Measurements from ENCODE around the gene XG.

The XG gene

GRCh38 chrX:2829469-2830246 is 77.8 kb downstream of the XG start:
- DNase-seq = no peak

GRCh38 chrX:2831471-2832228 is 79.8 kb downstream of the XG start:
- H3K9me2 ChIP-seq (replicated peaks; ENCODE audit: insufficient read depth, low read length) = no peaks in the 10 kb centered on the region
- no peak overlapping the region for H3K27ac ChIP-seq (ENCODE audit: low read length)
- H4K20me1 ChIP-seq (ENCODE audit: insufficient read depth, low read length) = no peaks in the 10 kb centered on the region
- TF ChIP-seq EZH2phosphoT487 (IDR thresholded peaks at IDR 0.05; ENCODE audit: low read length) (no peak), CTCF (IDR thresholded peaks at IDR 0.05; ENCODE audit: low read length) (no peak), EZH2 (optimal IDR thresholded peaks at IDR 0.05; ENCODE audit: low read depth, low read length) (no peak)
- H3K79me2 ChIP-seq (ENCODE audit: low read length) = no peaks in the 10 kb centered on the region
- DNase-seq = no peak
- H3K4me1 ChIP-seq (ENCODE audit: low read length) = no peaks in the 10 kb centered on the region
- no peaks in the 10 kb centered on the region for H3K27me3 ChIP-seq (replicated peaks; ENCODE audit: insufficient read depth, low read length)
- H3K36me3 ChIP-seq (replicated peaks; ENCODE audit: insufficient read depth, low read length) = no peaks in the 10 kb centered on the region
- no peaks in the 10 kb centered on the region for H3K9me3 ChIP-seq (replicated peaks; ENCODE audit: insufficient read depth, low read length)
- no peaks in the 10 kb centered on the region for H3F3A ChIP-seq (ENCODE audit: insufficient read depth, low read length)
- H3K9ac ChIP-seq (ENCODE audit: low read length) = no peak overlapping the region
- H3K4me3 ChIP-seq (ENCODE audit: low read length) = no peak overlapping the region
- H2AFZ ChIP-seq (ENCODE audit: low read length) = no peak overlapping the region
- H3K4me2 ChIP-seq (ENCODE audit: low read depth, low read length) = no peak overlapping the region

More at GRCh38 chrX:2829469-2830246, 77.8 kb downstream of the XG start:
- Histone ChIP-seq H4K20me1 (ENCODE audit: insufficient read depth, low read length) (no peaks in the 10 kb centered on the region), H3K4me3 (ENCODE audit: low read length) (no peak overlapping the region), H3K4me2 (ENCODE audit: low read depth, low read length) (no peak overlapping the region), H3K4me1 (ENCODE audit: low read length) (no peaks in the 10 kb centered on the region), H3K36me3 (replicated peaks; ENCODE audit: insufficient read depth, low read length) (no peaks in the 10 kb centered on the region), H3K79me2 (ENCODE audit: low read length) (no peaks in the 10 kb centered on the region), H3K9me2 (replicated peaks; ENCODE audit: insufficient read depth, low read length) (no peaks in the 10 kb centered on the region), H3K27me3 (replicated peaks; ENCODE audit: insufficient read depth, low read length) (no peaks in the 10 kb centered on the region), H3K27ac (ENCODE audit: low read length) (no peak overlapping the region), H2AFZ (ENCODE audit: low read length) (no peak overlapping the region), H3K9ac (ENCODE audit: low read length) (no peak overlapping the region), H3K9me3 (replicated peaks; ENCODE audit: insufficient read depth, low read length) (no peaks in the 10 kb centered on the region), H3F3A (ENCODE audit: insufficient read depth, low read length) (no peaks in the 10 kb centered on the region)
- TF ChIP-seq EZH2 (optimal IDR thresholded peaks at IDR 0.05; ENCODE audit: low read depth, low read length) (no peak), EZH2phosphoT487 (IDR thresholded peaks at IDR 0.05; ENCODE audit: low read length) (no peak), CTCF (IDR thresholded peaks at IDR 0.05; ENCODE audit: low read length) (no peak)

GRCh38 chrX:2837961-2838360 is 86.1 kb downstream of the XG start:
- no peaks in the 10 kb centered on the region for H3K9me2 ChIP-seq (replicated peaks; ENCODE audit: insufficient read depth, low read length)
- no peak for TF ChIP-seq EZH2 (optimal IDR thresholded peaks at IDR 0.05; ENCODE audit: low read depth, low read length)
- TF ChIP-seq CTCF (IDR thresholded peaks at IDR 0.05; ENCODE audit: low read length) = no peak
- TF ChIP-seq EZH2phosphoT487 (IDR thresholded peaks at IDR 0.05; ENCODE audit: low read length) = no peak
- H3F3A ChIP-seq (ENCODE audit: insufficient read depth, low read length) = no peaks in the 10 kb centered on the region
- no peak overlapping the region for H3K4me2 ChIP-seq (ENCODE audit: low read depth, low read length)
- DNase-seq = no peak
- no peaks in the 10 kb centered on the region for H3K36me3 ChIP-seq (replicated peaks; ENCODE audit: insufficient read depth, low read length)
- no peaks in the 10 kb centered on the region for H3K79me2 ChIP-seq (ENCODE audit: low read length)
- no peak overlapping the region for H3K27ac ChIP-seq (ENCODE audit: low read length)
- H3K9me3 ChIP-seq (replicated peaks; ENCODE audit: insufficient read depth, low read length) = no peaks in the 10 kb centered on the region
- H4K20me1 ChIP-seq (ENCODE audit: insufficient read depth, low read length) = no peaks in the 10 kb centered on the region
- no peak overlapping the region for H2AFZ ChIP-seq (ENCODE audit: low read length)
- no peak overlapping the region for H3K4me3 ChIP-seq (ENCODE audit: low read length)
- H3K27me3 ChIP-seq (replicated peaks; ENCODE audit: insufficient read depth, low read length) = no peaks in the 10 kb centered on the region
- H3K4me1 ChIP-seq (ENCODE audit: low read length) = no peaks in the 10 kb centered on the region
- no peak overlapping the region for H3K9ac ChIP-seq (ENCODE audit: low read length)
